ENCODE measurements around the gene DNAJC16.

The DNAJC16 gene

GRCh38 chr1:15578921-15579682 lies 52.5 kb downstream of the DNAJC16 start:
- TF ChIP-seq, protein P1, sequence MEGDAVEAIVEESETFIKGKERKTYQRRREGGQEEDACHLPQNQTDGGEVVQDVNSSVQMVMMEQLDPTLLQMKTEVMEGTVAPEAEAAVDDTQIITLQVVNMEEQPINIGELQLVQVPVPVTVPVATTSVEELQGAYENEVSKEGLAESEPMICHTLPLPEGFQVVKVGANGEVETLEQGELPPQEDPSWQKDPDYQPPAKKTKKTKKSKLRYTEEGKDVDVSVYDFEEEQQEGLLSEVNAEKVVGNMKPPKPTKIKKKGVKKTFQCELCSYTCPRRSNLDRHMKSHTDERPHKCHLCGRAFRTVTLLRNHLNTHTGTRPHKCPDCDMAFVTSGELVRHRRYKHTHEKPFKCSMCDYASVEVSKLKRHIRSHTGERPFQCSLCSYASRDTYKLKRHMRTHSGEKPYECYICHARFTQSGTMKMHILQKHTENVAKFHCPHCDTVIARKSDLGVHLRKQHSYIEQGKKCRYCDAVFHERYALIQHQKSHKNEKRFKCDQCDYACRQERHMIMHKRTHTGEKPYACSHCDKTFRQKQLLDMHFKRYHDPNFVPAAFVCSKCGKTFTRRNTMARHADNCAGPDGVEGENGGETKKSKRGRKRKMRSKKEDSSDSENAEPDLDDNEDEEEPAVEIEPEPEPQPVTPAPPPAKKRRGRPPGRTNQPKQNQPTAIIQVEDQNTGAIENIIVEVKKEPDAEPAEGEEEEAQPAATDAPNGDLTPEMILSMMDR (IDR thresholded peaks at IDR 0.05) = no peak

DNA sequence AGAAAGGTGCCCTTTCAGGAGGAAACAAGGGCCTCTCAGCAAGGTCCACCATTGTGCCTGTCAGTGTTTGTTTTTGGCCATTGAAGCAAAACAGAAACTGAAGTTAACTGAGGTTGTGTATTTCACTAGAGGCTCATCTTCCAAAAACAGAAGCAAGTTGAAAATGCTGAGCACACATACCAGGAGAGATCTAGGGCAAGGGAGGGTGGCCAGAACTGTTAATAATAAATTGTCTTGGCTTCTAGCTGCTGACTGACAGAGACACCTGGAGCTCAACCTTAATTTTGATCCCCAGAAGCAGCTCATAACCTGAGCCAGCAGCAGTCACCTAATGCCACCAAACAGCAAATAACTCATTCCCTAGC lies 53.0 kb downstream of the DNAJC16 start:
- TF ChIP-seq, protein P1 (IDR thresholded peaks at IDR 0.05) = no peak

- TF ChIP-seq, protein P1 (IDR thresholded peaks at IDR 0.05) = no peak
Observed at GRCh38 chr1:15583016-15583706, 56.5 kb downstream of the DNAJC16 start.

DNA sequence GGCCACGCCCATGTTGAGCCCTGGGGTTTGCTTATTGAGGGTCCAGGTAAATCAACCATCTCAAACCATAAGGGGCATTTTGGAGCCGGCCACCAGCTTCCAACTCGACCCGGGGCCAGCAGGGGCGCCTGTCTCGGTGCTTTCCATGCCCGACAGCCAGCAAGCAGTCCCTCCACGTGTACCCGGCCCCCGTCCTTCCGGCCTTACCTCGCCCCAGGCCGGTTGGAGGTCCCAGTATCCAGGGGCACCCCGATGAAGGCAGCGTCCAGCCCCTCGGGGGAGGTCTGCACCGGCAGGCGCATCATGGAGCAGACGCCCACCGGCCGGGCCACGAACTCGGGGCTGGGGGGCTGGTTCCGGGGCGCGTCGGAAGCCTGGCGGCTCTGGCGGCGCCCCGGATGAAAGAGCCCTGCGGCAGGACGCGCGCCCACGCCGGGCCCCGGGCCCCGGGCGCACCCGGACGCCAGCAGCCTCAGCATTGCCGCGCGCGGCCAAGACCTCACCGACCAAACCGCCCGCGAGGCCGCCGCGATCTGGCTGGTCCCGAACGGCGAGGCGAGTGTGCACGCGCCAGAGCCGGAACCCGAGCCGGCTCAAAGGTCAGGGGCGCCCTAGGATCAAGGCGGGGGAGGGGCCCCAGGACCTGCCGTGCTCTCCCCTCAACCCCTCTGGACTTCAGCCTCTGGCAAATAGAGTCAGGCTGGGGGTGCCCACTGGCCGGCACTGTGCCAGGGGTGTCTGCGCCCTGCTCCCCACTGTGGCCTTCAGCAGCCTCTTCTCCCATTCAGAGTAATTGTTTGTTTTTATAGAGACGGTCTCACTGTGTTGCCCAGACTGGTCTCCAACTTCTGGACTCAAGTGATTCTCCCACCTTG lies 58.1 kb downstream of the DNAJC16 start, which contains the start of gene AGMAT:
Gene AGMAT, minus strand, starts transcription at position 563 of the 875 bp plus-strand sequence. Its CDS starts 84 bp downstream, at position 479.
- TF ChIP-seq, protein P1 (IDR thresholded peaks at IDR 0.05) = no peak

DNA sequence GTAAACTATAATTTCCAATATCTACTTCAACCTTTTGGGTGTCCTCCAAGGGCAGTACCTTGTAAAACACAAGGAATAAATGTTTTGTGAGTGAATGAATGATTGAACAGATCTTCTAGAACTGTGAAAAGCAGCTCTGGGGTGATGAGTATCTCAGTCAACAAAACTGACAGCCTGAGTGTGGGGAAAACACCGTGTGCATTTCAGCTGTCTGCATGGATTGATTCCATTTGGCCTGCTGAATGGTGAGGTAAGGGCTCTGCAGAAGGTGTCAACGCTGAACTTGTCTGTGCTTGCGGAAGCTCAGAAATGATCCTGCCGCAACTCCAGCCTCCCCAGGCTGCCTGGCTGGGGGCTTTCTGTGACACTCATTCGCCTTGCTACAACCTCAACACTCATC lies 65.6 kb downstream of the DNAJC16 start:
- TF ChIP-seq, protein P1 (IDR thresholded peaks at IDR 0.05) = no peak

DNA sequence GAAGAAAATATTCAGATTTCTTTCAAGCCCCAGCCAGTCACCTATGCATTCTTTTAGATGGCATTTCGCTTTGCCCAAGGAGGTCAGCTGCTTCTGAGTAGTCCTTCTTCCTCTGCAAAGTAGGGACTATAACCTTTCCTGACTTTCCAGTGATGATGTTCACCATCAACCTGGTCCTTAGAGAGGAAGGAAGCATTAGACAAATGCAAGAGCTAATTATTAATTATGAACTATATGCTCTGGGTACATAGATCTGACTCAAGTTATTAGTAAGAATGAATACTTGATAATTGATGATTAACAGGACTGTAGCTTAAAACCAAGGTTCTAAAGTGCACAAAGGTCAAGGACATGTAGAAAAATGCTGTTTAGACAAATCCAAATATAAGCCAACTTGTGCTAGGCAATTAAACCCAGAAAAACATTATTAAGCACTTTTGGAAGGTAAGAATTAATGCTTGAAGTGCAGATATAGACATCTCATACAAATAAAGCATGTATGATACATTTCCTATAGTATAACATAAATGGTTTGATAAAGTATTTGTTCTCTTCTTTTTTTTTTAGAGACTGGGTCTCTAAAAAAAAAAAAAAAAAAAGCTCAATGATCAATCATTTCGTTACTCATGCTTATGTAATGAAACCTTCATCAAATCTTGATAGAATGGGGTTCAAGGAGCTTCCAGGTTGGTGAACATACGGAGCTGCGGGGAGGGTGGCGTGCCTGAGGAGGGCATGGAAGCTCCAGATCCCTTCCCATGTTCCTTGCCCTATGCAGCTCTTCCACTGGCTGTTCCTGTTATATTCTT lies 69.4 kb downstream of the DNAJC16 start:
- TF ChIP-seq, protein P1 (IDR thresholded peaks at IDR 0.05) = no peak

- TF ChIP-seq, protein P1 (IDR thresholded peaks at IDR 0.05) = no peak
Observed at GRCh38 chr1:15598436-15598835, 71.8 kb downstream of the DNAJC16 start.
